ENCODE data around the gene ENTR1.
"Not testable (repeated sequence)": the region's sequence is repeated elsewhere in the genome, so short reads cannot be mapped to it uniquely, and the experiment has no call there.

ENTR1 gene

DNA sequence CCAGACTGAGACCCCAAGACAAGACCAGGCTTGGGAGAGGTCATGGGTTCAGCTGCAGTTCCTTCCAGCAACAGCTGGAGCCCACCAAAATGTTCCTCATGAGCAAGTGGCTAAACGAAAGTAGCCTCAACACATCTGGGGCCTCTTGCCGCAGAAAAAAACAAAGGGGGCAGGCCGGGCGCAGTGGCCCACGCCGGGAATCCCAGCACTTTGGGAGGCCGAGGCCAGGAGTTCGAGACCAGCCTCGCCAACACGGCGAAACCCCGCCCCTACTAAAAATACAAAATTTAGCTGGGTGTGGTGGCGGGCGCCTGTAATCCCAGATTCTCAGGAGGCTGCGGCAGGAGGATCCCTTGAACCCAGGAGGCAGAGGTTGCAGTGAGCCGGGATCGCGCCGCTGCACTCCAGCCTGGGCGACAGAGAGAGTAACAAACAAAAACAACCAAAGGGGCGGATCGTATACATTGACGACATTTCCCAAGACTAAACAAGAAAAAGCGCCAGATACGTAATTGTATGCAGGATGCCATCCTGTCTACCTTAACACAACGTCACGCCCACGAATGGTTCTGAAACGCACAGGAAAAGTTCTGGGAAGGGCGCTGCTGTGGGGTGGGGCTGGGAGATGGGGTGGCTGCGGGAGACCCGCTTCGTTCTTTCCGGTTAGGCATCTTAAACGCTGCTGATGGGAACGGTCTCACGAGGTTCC, 27.6 kb upstream of the ENTR1 start:
- DNase-seq: no peak

DNA sequence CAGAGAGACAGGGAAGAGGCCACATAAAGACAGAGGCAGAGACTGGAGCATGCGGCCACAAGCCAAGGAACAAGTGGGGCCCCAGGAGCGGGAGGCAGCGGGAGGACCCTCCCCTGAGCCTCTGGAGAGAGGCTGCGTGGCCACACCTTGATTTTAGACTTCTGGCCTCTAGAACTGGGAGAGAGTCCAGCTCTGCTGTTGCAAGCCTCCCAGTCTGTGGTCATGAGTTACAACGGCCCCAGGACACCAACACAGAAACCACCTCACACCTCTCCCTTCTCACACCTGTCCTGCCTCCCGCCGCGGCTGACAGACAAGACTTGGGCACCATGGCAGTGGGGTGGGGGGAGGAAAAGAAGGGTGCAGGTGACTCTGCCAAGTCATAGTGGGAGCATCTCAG, 27.0 kb upstream of the ENTR1 start:
- DNase-seq: no peak

DNA sequence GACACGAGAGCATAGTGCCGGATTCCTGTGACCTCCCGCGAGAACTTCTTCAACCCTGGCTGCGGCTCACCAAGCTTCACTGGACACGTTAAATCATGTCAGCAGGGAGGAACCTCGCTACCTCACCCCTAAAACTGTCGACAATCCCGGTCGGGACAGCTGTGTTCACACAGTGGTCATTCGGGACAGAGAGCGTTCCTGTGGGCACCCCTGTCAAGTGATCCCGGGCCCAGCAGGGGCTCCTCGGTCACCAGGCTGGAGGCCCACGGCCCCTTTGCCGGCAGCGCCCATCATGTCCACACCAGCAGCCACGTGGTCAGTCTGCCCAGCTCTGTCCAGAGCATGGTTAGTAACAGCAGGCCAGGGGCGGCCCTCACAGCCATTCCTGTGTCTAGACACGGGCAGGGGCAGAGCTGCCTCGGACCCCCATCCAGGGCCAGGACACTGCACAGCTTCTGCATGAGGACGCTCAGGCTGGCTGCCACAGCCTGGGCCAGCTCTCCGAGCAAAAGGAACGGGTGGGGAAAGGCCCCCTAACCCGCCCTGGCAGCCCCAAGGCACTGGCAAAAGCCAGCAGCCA, 25.7 kb upstream of the ENTR1 start:
- no peak for DNase-seq

DNA sequence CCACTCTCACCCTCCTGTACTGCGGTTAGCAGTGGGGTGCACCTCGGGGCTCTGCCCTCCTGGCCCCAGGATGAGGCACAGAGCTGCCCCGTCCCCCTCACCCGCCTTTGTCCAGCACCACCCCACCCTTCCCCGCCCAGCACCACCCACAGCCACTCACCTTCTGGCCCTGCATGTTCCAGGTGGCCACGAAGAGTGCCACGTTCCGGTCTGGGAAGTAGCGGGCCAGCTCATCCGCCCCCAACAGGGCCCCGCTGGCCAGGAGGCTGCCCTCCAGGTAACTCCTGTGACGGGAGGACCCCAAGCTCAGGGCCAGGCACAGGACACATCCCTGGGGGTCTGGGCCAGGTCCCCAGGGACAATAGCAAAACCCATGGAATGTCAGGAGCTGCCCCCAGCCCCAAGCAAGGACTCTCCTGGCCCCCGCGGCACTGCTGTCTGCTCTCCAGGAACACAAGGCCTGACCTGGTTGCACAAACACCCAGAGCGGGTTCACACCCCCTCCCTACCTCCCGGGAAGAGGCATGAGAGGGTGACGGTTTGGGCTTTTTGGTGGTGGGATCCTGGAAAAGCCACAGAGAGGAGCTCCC, 24.3 kb upstream of the ENTR1 start:
- DNase-seq: no peak

DNA sequence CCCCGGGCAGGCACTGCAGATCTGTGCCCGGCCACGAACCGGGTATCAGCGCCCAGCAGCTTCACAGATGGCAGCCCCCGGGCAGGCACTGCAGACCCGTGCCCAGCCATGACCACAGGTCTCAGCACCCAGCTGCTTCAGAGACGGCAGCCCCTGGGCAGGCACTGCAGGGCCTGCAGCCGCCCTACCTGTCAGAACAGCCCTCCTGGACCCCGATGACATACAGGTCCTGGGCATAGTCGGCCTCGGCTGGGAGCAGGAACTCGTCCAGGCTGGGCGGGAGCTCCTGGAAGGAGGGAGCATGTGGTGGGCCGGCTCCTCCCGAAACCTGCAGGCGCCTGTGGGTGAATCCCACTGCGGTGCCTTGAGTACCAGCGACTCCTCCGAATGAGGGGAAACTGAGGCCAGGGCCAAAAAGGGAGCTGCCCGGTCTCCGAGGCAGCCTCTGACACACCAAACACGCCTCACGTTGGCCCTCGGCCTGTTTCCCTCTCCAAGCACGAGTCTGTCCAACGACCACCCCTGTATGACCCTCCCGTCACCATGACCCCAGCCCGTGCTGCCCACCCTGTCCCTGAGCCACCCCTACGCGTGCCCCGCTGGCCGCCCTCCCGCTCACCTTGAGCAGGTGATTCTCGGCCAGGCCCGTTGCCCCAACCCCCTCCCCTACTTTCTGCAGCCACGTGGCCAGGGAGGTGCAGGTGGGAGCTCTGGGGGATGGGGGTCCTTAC, 23.6 kb upstream of the ENTR1 start:
- no peak for DNase-seq

DNA sequence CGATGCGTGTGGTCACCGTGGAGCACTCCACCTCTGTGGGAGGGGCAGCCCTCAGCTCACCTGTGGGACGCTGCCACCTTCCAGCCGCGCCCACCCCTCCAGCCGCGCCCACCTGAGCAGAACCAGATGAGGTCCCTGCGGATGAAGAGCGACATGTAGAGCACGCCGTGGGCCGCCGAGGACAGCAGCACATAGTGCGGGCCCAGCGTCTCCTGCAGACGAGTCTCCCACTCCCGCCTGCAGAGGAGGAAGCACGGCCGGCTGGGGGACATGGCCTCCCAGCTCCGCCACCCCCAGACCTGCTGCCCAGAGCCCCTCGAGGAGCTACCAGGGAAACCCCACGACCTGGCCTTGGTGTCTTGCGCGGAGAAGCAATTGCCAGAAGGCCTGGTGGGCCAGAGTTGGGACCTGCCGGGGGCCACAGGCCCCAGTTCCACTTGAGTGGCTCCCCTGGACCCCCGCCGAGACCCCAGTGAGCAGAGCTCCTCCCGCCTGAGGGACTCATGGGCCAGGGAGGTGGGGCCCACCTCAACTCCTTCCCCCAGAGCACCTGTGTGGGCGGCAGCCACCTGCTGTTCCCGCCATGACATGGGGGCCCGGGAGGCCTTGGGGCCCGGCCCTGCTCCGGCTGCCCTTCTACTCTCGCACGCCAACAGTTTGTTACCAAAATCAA, 22.8 kb upstream of the ENTR1 start:
- no peak for DNase-seq

DNA sequence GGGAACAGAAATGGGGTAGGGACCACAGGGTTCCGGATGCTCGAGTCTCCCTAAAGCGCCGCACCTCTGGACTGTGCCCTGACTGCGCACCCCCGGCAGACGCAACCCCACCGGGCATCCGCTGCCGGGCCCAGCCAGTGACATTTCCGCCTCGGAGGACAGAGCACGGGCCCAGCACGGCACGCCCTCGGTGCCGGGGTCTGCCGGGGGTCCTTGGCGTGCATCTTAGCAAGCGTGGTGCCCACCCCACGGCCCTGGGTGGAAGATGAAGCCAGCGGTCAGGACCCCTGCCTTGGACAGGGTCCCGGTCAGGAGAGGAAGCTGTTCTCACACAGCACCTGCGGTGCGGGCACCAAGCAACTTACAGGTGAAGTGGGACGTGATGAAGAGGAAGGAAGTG, 22.2 kb upstream of the ENTR1 start:
- no peak for DNase-seq

DNA sequence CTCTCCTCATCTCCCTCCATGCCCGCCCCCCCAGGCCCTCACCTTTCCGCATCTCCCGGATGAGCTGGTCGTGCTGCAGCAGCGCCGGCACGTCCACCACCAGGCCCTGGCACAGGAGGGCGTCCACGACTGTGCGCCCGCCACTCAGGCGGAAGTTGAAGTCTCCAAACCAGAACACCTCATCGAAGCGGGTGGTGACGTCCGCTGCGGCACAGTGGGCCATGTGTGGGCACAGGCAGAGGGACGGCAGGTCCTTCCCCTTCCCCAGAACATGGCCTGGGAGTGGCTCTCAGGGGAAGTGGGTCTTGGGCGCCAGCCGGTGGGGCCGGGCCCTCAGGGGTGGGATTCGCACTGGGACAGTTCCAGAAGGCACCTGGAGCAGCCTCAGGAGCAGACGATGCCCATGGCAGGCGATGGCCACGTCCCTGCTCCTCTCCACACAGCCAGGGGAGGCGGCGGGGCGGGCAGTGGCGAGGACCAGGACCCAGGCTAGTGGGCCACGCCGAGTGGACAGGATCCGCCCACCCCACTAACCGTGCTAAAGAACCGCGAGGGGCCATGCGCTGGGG, 21.5 kb upstream of the ENTR1 start:
- DNase-seq: no peak

DNA sequence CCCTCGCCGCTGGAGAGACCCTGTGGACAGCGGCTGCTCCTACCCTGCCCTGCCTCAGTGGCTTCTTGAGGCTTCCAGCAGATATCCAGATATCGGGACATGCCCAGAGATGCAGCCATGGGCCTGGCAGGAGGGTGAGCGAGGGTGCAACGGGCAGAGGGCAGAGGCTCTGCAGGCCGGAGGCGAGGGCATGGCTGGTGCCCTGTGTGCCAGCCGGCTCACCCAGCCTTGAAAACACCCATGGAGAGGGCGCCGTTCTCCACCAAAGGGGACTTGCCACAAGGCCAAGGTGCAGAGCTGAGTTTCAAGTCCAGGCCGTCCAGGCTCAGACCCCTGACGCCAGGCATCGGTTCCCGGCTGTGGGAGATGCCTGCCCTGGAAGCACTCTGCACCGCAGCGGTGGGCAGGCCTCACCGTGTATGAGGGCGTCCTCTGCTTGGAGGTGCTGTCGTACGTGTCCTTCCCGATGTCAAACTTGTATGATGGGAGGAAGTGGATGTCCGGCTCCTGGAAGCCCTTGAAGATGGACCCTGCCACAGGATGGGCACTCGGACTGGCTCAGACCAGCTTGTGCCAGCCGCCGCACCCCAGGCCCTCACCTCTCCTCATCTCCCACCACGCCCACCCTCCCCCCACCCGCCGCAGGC, 20.3 kb upstream of the ENTR1 start:
- DNase-seq: no peak

DNA sequence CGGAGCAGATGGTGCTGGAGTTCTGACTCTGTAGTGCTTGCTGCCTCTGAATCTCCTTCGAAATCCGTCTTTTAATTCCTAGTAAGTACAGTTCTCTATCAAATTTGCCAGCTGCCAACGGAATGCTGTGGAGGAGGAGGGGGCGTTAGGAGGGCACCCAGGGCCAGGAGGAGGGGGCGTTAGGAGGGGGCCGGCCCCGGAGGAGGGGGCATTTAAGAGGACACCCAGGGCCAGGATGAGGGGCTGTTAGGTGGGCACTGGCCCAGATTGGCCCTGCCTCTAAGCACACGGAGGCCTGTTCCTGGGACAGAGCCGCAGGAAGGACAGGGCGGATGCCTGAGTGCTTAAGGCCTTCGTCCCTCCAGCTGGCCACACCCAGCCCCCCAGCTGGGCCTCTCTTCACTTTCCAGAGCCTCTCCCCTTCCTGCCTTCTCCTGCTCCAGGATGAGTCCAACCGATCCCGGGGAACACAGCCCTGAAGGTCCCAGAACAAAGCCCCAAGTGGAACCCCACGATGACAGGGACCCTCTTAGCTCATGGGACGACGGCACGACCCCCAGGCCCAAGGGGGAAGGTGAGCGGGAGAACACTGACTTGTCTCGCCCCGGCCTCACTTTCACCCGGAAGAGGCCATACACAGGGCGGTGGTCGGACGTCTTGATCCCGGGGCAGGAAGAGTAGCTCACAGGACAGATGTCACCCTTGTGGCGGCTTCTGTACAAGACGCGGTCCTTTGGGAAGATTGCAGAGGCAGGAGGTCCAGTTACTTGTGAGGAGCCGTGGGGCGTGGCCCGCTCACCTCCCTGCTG, 19.5 kb upstream of the ENTR1 start:
- no peak for DNase-seq

DNA sequence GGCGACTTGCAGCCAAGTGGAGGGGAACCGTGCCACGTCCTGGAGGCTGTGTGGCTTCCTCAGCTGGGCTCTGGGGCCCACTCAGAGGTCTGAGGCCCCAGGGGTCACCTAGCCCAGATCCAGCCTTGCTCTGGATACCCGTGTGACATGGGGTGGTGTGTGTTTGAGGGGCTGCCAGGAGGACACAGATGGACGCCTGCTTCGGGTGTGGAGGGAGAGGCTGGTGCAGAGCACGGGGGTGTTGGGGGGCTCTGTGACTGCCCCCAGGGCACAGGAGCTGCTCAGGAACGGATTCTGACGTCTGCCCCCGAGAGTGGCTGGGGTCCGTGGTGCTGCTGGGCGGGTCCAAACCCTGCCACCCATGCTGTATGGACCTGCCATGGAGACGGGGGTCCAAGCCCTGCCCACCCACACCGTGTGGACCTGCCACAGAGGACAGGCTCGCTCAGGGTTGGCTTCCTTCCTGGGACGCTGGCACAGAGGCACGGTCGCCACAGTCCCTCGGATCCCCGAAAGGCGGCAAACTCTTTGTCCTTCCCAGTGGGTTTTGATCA, 18.7 kb upstream of the ENTR1 start:
- DNase-seq: no peak

DNA sequence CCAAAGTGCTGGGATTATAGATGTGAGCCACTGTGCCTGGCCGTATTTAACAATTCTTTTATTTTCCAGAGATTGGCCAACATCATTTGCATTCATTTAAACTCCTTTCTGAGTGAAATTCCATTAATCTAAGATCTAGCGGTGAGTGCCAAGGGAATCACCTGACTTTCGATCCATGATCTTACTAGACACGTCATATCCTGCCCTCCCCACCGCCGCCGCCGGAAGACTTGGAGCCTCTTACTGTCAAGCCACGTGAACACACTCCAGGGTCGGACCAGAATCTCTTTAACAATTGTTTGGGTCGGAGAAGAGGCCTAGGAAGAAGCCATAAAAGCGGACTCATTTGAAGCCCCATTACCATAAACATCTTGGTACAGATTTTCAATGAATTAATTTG, 16.4 kb upstream of the ENTR1 start:
- no peak for DNase-seq

DNA sequence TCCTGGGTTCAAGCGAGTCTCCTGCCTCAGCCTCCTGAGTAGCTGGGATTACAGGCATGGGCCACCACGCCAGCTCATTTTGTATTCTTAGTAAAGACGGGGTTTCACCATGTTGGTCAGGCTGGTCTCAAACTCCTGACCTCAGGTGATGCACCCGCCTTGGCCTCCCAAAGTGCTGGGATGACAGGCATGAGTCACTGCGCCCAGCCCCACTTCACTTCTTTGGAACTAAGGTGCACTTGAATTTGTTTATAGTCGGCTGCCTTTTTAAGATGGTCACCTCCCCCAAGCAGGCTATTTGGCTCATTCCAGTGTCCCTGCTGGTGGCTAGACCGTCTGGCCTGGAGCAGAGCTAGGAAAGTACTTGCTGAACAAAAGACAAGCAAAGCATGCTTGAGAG, 15.0 kb upstream of the ENTR1 start:
- DNase-seq: not testable (repeated sequence)

DNA sequence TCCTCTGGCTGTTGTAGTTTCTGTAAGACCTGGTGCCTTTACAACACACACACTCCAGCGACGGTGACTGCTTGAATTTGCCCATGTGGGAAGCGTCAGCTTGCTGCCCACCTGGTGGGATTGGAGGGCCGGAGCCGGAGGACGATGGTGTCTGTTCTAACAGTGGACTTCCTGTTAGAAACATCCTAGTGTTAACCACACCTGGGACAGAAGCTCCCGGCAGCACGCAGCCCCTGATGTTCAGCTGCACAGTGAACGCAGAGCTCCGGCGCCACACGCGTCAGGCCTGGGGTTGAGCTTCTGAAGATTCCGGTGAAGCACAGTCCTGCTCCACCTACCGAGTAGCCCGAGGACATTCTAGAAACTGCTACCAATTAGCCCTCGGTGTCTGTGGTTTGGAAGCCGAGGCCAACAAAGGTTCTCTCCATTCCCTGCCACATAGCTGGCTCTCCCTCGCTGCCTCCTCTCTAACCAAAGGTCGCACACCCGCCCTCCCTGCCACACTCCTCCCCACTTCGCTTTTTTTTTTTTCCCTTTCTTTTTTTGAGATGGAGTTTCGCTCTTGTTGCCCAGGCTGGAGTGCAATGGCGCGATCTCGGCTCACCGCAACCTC, 14.4 kb upstream of the ENTR1 start:
- no peak for DNase-seq

DNA sequence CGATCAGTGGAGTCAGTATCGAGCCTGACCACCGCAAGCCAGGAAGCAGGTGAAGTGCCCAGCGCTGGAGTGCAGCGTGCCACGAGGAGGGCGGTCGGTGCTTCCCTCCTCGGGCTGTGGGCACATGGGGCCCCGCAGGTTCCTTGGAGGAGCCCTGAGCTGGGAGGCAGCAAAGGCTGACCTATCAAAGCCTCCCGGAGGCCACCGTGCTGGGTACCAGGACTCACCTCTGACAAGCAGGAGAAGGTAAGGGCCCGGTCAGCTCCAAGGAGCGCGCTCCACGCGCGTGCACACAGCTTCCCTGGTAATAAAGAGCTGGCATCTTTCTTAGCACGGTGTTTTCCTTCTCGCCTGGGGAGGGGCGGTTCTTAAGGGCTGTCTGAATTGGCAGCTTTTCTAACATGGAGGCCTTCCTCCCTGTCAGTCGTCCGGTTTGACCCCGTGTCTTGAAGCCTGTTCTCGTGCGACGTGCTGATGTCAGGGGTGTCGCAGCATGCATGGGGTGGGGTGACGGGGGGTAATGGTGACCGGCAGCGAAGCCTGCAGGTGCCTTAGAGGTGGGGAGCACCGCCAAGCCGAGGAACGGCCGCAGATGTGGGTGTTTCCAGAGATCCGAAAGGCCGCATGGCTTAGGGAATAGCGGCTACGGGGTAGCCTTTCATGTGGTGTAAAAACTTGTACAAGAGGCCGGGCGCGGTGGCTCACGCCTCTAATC, 13.2 kb upstream of the ENTR1 start:
- no peak for DNase-seq

DNA sequence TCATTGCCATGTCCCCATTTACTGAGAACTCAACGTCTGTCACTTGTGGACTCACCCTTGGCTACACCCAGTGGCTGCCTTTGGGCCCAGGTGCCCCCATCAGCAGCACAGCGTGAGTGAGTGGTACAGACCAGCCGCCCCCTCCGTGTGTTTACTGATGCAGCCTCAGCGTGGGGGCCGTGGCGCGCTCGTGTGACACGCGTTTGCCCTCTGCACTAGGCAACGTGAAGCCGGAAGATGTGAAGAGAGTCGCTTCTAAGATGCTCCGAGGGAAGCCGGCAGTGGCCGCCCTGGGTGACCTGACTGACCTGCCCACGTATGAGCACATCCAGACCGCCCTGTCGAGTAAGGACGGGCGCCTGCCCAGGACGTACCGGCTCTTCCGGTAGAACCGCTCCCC, 12.5 kb upstream of the ENTR1 start:
- DNase-seq: no peak

DNA sequence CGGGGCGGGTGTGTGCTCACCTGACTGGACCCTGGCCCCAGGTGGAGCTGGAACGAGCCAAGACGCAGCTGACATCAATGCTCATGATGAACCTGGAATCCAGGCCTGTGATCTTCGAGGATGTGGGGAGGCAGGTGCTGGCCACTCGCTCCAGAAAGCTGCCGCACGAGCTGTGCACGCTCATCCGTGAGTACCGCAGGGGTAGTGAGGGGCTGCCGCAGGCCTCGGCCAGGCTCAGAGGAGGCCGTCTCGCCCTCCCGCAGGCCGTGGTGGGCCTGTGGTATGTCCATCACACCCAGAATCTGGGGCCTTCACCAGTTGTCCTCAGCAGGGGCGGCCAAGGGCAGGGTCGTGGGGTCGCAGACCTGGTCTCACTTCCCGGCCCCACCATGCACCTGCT, 11.4 kb upstream of the ENTR1 start:
- DNase-seq: no peak

DNA sequence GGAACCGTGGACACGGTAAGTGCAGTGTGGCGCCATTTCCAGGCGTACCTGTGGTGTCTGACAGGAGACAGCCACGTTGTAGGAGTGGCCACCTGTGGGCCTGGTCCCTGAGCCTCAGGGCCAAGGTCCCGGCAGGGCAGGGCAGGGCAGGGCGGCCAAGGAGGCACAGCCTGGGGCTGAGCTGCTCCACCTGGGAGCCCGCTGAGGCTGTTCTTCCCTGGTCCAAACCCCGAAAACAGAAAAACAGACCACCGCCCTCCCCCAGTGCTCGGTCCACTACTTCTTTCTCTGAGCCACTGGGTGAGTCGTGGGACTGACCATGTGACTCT, 8.6 kb upstream of the ENTR1 start:
- no peak for DNase-seq

DNA sequence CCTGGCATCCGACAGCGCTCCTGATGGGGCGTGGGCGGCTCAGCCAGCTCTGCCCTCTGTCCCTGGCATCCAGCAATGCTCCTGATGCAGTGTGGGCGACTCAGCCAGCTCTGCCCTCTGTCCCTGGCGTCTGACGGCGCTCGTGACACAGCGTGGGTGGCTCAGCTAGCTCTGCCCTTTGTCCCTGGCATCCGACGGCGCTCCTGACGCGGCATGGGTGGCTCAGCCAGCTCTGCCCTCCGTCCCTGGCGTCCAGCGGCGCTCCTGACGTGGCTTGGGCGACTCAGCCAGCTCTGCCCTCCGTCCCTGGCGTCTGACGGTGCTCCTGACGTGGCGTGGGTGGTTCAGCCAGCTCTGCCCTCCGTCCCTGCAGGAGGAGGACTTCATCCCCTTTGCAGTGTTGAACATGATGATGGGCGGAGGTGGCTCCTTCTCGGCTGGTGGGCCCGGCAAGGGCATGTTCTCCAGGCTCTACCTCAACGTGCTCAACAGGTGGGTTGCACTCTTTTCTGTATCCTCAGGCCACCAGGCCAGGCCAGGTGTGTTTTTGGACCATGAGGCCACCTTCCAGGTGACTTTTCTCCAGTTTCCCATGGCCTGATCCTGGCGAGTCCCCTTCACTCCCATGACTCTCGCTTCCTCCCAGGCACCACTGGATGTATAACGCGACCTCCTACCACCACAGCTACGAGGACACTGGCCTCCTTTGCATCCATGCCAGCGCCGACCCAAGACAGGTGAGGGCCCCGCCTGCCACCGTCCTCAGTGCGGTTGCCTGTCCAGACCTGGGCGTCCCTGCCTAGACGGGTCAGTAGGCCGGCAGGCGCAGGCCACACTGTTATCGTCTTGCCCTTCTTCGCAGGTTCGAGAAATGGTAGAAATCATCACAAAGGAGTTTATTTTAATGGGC, 8.0 kb upstream of the ENTR1 start:
- DNase-seq: no peak
